ENCODE data around the gene POMT2.
A peak's percentile ranks its signal among the peaks of the same experiment; 100 is the strongest.
"Not testable (repeated sequence)": the region's sequence is repeated elsewhere in the genome, so short reads cannot be mapped to it uniquely, and the experiment has no call there.

Gene POMT2

DNA sequence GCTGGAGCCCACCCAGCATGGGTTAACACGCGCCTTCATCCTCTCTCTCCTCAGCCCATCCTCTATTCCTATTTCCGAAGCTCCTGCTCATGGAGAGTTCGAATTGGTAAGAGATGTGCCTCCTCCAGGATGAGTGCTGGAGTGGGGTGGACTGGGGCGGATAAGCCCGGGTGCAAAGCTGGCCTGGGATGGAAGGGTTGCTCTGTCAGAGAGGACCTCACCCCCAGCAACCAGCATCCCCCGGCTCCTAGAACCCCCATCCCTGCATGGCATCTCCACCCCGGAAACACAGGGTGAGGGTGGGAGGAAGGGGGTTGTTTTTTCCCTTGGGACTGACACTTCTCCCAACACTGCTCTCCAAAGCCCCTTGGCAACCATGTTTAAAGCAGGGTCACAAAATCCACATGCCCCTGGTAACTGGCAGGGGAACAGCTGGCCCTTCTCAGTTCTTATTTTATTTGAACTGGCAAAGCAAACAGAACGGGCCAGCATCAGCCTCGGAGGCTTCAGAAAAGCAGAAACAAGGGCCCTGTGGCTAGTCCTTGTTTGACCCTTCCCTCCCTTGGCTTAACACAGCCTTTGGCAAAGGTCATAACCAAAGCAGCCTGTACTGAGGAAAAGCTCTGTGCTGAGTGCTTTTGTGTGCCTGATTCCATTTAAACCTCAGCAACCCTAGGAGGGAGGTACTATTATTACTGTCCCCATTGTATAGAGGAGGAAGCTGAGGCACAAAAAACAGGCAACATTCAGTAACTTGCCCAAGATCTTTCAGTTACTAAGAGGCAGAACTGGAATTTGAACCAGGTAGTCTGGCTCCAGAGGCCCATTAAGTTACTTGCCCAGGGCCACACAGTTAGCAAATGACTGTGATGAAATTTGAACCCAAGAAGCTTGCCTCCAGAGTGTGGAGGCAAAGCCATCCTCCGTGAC is 4.4 kb upstream of the POMT2 start:
- no peak for DNase-seq

DNA sequence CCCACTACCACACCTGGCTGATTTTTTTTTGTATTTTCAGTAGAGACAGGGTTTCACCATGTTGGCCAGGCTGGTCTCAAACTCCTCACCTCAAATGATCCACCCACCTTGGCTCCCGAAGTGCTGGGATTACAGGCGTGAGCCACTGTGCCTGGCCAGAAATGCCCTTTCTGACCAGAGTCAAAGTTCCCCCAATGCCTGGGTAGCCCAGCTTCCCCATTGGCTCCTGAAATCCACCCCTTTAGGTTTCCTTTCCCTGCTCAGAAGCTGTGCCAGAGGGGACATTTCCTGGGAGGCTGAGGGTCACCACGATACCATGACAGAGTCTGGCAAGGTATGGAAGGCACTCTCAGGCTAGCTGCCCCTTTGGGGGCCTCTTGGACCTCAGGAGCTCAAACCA is 3.6 kb upstream of the POMT2 start:
- no peak for DNase-seq

DNA sequence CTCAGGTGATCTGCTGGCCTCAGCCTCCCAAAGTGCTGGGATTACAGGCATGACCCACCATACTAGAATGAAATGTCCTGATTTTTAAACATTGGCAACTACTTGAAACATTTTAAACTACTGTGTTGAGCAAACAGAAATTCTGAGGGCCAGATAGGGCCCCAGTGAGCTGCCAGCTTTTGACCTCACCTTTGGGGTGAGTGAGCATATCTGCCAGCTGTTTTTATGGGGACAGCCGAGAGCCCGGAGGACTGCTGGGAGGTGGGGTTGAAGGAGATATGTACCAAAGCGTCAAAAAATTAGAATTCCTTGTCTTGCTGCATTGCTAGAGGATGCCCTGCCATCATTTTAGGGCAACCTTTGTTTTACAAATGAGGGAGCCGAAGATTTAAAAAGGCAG is 2.9 kb upstream of the POMT2 start:
- DNase-seq = no peak

DNA sequence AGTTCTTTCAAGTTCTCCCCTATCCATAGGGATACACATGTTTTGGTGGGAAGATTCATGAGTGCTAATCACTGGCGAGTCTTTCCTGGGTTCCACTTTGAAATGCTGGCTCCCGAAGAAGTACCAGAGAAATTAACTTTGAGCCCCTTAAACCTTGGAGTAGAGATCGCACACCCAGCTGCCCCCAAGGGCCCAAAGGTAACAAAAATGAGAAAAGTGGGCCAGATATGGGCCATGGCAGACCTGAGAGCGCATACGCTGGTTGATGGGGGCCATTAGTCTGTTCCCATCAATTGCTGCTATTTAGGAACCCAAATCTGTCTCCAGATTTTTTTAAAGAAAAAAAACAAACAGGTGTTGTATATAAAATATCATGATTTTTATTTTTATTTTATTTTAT is 2.3 kb upstream of the POMT2 start:
- DNase-seq = no peak

DNA sequence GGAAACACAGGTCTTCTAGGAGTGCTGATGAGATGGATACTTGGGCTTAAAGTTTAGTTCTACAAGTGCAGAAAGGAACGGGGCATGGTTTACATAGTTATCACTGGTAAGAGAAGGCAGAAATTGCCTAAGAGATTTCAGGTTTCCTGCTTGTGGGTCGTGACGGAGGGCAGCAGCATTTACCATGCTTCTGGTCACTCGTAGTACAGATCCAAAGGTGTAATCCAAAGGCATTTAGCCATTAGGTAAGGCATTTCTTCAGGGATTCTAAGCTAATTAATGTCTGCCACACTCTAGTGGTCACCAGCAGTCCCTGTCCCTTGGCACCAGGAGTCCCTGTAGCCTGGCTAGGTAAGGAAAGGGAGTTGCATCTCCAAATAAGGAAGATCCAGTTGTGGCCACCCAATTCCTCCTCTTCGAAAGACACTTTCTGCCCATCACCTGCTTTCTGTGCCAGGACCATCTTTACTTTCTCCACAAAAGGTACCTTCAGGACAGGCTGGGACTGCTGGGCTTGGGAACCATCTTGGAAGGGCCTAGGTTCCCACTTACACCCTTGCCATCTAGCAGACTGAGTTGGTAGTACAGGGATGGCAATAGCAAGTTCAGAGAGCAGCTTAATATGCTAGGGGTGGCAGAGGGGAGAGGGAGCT is 1.7 kb upstream of the POMT2 start:
- DNase-seq = no peak

DNA sequence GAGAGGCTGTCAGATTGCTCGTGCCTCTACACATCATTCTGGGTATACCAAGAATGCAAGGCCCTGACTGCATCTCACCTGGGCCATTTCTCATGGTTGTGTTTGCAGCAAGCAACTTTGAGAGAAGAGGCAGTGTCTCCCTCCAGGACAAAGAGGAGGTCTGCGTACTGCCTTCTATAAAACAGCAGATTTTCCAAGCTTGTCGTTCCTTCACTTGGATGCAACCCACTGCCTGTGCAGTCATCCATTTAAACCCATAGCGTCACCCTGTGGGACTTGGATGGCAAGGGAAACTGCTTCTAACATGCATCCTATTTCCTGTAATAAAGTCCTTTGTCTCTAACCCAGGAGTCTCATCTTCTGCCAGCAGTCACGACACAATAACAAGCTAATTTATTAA is 1.3 kb downstream of the POMT2 start:
- DNase-seq = no peak

DNA sequence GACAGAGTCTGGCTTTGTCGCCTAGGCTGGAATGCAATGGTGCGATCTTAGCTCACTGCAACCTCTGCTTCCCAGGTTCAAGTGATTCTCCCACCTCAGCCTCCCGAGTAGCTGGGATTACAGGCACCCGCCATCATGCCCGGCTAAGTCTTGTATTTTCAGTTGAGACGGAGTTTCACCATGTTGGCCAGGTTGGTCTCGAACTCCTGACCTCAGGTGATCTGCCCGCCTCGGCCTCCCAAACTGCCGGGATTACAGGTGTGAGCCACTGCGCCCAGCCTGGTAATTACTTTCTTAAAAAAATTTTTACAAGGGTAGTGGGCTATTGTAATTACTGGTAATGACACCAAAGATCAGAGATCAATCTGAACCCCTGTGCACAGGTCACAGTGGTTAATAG is 1.9 kb downstream of the POMT2 start:
- DNase-seq = not testable (repeated sequence)

DNA sequence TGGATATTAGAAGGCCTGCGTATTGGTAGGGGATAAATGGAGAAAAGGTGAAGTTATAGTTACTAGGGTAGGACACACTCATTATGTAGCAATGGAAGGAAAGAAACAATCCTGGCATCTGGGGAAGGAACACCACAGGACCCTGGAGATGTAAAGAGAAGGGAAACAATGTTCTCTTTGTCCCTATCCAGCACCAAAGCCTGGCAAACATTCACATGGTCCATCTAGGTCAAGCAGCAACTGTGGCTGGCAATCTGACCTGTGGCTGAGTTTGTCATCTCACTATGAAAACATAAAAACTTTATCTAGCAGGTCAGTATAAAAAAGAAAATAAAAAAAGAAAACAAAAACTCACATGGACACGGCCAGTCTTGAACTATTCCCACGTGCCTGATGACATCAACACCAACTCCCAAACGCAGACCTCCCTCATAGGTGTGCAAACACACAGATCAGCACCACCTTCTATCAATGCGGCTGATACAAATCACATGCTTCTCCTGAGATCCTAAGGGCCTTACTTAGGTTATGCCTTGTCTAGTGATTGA is 2.6 kb downstream of the POMT2 start:
- DNase-seq = no peak

DNA sequence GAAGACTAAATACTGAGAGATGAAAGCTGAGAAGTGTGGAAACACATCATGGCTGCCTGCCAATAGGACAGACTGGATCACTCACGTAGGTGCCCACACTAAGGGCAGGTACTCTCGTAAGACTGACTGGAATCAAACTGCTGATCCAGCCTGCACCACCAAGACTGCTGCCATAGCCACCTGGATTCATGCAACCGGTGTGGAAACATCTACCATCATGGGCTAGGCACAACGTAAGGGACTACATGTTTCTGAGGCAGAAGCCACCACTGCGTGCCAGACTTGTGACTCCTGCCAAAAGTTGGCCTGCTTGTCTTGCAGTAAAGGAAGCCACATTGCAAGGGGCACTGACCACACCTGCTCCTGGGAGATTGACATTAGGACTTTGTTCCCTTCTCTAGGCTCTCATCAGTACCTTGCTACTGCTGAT is 3.8 kb downstream of the POMT2 start:
- DNase-seq = no peak

DNA sequence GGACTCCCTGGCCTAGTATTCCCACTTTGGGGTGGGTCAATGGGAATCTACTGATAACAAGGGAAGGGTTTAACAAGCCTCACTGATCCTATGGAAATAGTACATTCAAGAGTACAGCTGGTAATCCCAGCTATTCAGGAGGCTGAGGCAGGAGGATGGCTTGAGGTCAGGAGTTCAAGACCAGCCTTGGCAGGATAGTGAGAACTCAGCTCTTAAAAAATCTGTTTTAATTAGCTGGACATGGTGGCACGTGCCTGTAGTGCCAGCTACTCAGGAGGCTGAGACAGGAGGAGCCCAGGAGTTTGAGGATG is 4.5 kb downstream of the POMT2 start:
- no peak for DNase-seq

DNA sequence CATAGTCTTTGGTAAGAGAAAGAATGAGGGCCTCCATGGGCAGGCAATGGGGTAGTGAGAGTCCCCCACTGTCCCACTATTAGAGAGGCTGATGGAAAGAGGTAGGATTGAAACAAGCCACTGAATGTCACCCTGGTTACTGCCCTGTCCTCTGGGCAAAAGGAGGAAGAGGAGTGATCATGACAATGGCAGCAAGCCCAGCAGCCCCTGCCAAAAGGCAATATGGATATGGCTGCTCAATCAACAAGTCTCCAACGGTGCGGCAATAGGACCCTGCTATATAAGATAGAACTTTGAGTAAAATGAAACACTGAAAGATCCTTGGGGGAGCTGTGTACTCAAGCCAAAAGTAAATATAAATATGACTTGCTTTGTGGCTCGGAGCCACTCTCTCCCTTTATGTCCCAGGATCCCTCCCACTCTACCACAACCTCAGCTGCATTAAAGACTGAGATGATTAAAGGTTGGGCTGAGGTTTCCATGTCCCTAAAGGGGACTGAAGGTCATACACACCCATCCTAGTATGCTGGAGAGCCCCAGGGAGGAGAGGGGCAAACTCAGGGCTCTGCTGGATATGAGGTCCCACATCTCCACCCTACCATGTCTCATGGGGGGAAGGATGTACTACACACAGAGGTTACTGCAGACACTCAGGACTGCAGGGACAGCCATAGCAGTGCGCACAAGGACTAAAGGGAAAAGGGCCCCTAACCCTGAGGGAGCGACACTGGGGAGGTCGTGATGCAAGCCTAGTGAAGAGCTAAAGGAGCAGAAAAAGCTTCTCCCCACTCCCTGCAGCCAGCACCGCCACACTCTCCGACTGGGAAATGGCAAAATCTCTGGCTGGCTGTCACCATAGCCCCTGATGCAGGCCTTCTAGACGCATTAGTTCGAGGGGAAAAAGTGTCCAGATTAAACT is 5.9 kb downstream of the POMT2 start:
- no peak for DNase-seq

DNA sequence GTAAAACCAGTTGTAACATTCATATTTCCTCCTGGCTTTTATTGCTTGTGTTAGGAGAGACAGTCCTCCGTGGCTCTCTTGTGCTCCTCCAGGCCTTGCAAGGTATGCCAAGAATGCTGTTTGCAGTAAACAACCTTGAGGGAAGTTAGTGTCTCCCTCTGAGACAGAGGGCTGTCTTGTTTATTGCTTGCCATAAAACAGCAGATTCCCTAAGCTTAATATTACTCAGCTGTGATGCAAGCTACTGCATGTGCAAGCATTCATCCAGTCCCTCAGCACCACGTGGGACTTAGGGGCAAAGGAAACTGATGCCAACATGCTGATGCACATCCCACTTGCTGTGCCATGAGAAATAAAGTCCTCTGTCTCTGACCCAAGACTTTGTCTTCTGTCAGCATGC is 6.6 kb downstream of the POMT2 start:
- peak; percentile 89 for DNase-seq

DNA sequence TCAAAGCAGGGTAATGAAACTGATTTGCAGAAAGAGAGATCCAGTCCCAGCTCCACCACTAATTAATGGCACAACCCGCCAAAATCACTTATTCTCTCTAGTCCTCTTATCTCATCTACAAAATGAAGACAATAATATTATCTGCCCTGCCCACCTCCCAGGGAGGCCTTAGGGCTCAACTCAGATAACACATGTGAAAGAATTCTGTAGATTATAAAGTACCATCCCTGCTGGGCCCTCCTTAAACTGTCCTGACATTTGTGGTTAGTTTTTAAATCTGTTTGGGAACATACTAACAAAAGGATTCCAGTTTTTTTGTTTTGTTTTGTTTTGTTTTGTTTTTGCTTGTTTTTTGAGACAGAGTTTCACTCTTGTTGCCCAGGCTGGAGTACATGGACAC is 7.3 kb downstream of the POMT2 start:
- no peak for DNase-seq

DNA sequence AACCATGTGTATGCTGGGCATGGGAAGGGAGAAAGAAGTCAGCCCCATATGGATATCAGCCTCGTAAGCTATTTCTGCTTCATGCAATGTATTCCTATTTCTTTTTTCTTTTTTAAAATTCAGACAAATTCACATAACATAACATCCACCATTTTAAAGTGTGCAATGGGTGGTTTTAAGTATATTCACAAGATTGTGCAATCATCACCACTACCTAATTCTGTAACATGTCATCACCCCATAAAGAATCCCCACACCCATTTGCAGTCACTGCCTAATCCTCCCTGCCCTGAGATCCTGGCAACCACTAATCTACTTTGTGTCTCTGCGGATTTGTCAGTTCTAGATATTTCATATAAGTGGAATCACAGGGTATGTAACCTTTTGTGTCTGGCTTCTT is 9.5 kb downstream of the POMT2 start:
- peak; percentile 67 for DNase-seq

DNA sequence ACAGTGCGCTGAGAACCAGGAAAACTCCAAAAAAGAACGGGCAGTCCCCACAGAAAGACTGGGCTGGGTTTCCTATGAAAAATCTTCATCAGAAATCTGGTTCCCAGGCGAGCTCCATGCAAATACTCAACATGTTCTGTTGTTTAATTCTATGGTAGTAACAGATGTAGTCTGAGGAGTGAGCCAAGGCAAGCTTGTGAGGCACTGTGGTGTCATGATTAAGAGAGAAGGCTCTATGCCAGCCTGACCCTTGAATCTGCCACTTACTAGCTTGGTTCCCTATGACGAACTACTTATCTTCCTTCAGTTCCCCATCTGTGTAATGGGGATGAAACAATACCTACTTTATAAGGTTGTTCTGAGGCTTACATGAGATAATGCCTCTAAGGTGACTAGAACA is 10.7 kb downstream of the POMT2 start:
- no peak for DNase-seq

DNA sequence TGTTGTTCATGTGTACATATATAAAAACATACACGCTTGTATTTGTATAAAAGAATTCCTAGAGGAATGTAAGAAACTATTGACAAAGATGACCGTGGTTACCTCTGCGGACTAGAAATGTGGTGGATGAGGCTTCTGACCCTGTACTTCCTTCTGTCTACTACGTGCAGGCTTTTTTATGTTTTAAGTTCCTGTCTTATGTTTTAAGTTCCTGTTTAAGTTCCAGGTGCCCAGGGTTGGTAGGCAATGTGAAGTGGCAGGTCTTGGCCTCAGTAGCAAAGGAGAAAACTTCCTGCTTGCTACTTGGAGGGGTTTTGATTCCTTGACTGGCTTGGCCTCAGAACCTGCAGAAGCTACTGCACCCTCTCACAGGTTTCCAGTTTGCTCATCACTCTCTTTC is 11.6 kb downstream of the POMT2 start:
- no peak for DNase-seq

DNA sequence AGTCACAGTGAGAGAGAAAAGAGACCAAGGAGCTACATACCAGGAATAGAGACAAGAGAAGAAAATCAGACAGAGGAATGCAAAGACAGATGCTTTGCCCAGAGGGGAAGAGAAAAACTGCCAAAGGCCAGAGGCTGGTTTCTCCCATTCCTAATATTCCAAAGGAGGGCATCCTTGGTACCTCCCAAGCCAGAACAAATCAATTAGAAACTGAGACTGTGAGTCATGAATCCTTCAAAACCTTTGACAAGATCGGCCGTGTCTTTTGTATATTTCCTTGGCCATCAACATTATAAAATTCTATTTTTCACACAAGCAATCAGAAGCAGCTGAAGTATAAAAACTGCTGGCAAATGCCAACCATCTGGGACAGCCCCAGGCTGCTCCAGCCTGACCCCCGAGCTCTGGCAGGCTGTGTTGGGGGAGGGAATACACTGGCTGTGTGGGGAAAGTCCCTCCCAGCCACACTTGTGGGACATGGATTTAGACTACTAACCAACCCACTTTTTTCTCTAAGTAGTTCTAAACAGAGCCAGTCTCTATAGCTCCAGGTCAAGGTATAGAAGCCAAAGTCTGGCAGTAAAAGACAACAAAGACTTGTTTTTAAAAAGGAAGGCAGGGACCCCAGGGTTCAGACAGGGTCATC is 13.7 kb downstream of the POMT2 start:
- no peak for DNase-seq

DNA sequence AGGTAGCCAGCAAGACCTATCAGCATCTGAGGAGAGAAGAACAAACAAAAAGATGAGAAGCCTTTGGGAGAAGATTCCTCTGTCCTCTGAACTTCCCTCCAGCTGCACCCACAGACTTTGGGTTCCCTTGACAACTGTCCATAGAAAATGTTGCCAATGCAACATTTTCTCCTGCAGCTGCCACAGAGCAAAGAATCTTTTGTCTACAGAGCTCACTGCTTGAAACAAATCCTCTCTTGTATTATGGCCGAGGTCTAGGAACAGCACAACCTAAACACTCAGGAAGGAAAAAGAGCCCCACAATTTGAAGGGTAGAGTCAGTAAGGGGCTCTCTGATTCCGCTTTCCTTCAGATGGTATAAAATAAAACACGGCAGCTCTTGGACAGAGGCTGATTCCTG is 14.3 kb downstream of the POMT2 start:
- no peak for DNase-seq

DNA sequence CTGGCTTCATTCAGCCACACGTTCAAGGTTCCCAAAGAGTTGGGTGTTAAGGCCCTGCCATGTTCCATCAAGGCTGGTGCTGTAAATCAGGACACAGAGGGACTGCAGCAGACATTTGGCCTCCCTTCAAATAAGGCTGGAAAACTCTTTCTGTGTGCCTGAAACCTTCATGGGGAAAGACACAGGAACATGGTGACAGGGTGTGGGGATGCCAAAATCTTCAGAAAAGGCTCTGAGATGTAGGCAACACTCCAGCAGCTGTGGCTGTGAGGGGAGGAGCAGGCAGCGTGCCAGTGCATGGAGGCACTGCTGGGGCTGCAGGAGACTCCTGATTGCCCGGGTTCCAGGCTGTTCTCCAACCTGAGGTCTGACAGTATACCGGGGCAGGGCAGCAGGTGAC is 15.0 kb downstream of the POMT2 start:
- DNase-seq = no peak

DNA sequence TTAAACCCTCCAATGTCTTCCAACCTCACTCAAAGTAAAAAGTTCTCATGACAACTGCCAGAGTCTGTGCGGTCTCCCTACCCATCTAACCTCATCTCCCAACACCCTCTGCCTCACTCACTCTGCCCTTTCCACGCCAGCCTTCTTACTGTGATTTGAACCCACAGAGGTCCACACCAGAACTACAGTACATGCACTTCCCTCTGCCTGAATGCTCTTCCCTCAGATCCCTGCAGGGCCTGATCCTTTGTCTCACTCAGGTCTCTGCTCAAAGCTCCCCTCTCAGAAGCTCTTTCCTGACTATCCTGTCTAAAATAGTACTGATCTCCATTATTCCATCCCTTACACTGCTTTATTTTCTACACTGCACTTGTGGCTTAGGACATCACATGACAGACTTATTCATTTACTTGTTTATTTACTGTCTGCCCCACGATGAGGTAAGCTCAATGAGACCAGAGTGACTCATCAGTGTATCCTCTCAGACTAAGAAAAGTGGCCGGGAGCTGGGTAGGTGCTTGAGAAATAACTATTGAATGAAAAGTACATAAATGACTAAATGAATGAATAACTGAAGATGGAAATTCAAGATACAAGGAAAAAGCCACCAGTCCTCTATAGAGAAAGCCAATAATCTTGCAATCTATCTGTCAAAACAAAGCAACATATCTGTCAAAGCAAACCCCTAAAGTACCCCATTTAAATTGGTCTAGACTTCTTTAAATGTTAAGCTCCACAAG is 17.1 kb downstream of the POMT2 start:
- peak; percentile 90 for DNase-seq

DNA sequence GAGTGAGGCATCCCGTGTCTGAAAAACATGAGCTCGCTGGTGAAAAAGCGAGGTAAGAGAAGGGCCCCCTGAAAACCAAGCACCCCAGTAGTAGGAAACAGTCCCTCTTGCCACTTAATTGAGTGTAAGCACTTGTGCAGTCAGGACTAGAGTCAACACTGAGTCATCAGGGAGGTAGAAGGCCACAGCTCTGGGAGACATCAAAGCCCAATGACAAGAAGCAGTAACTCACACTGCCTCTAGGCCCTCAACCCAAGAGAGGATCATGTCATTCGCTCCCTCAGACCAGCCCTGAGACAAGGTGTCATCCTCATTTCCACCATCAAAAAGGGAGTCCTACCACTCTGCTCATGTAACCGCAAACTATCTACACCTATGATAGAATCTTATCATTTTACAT is 17.8 kb downstream of the POMT2 start:
- DNase-seq = peak; percentile 44

DNA sequence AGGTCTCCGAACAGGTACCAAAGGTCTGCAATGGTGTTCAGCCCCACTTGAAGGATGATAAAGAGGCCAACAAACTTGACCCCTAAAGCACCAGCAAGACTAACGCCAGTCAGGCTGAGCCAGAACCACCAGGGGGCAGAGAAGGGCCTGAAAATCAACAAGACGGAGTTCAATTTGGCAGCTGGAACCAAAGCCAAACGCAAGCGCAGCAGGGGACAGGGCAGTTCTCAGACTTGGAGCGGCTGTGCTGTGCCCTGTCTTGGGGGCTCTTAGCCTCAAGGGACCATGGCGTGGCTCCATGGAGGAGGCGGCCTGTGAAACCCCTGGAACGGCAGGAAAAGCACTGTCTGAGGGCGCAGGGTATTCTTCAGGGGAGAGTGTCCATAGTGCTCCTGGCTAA is 19.6 kb downstream of the POMT2 start:
- DNase-seq = peak; percentile 68
